Measurements from ENCODE around the gene SYCE1L. TPM values are rescaled to one million over a fixed set of nuclear protein-coding genes. Genes with fewer than 3 reads are reported as not detected.
"Not testable (repeated sequence)": the region's sequence is repeated elsewhere in the genome, so short reads cannot be mapped to it uniquely, and the experiment has no call there.

SYCE1L gene, protein sequence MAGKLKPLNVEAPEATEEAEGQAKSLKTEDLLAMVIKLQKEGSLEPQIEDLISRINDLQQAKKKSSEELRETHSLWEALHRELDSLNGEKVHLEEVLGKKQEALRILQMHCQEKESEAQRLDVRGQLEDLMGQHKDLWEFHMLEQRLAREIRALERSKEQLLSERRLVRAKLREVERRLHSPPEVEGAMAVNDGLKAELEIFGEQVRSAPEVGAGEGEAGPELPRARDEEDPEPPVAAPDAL
- total RNA-seq: 1 to 10 TPM; 4.7 to 7.4 TPM
- long read RNA-seq, partial matches to known transcripts: 3 of 3 reads
- long read RNA-seq, other reads (novel, unspliced or antisense): 0 of 3 reads

DNA sequence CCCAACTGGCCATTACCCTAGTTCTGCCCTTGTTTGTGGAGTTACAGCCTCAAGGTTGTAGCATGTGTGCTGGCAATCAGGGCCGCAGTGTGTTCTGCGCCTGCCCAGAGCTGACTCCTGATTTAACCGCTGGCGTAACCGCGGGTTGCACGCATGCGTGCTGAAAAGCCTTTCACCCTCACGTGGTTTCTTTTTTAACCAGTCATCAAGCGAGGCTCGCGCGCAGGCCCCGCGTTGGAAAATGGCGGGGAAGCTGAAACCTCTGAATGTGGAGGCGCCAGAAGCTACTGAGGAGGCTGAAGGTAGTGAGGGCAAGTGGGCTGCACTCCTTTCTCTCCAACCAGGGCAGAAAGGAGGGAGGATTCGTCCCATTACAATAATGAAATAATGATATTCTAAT lies at the start of gene SYCE1L:
TSS of gene SYCE1L (plus strand) at position 198 of the 400 bp plus-strand sequence. CDS start at position 242, 44 bp downstream.
- ATAC-seq: no peak
- DNase-seq: no peak
- intact Hi-C loops (cut with DNase I, micrococcal nuclease): no loop called here

- intact Hi-C loops (cut with DNase I, micrococcal nuclease): no loop called here
- no peak for DNase-seq
- no peak for ATAC-seq
Observed at GRCh38 chr16:77157346-77158058, 41.7 kb upstream of the SYCE1L start.

- DNase-seq (no peak), ATAC-seq (no peak)
- intact Hi-C loops (cut with DNase I, micrococcal nuclease): no loop called here
Observed at GRCh38 chr16:77158293-77158692, 40.9 kb upstream of the SYCE1L start.

DNA sequence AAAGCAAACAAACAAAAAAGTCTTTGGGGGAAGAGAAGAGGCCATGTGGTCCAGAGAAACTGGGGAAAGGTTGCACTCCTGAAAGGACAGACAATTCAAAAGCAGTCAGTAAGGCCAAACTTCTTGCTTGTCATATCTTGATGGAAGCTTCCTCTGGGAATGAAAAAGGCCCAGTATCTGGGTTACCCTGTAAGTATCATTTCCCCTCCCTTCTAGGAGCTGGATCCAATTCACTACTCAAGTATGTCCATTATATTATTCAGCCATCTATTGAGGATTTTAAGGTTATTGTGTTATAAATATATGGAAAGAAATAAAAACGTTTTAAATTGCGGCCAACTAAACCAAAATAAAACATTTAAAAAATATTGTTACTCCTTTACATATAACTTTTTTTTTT lies 34.2 kb upstream of the SYCE1L start:
- intact Hi-C loops (cut with DNase I, micrococcal nuclease): no loop called here
- DNase-seq (no peak), ATAC-seq (no peak)

DNA sequence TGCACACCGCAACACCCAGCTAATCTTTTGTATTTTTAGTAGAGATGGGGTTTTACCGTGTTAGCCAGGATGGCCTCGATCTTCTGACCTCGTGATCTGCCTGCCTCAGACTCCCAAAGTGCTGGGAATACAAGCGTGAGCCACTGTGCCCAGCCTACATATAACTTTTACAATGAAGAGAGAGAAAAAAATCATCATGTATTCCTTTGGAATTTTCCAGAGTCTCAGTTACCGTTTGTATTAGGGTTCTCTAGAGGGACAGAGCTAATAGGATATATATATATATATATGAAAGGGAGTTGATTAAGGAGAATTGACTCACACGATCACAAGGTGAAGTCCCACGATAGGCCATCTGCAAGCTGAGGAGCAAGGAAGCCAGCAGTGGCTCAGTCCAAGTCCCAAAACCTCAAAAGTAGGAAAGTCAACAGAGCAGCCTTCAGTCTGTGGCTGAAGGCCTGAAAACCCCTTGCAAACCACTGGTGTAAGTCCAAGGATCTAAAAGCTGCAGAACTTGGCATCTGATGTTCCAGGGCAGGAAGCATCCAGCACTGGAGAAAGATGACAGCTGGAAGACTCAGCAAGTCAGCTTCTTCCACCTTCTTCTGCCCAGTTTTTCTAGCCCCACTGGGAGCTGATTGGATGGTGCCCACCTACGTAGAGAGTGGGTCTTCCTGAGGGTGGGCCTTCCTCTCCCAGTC lies 33.5 kb upstream of the SYCE1L start:
- ATAC-seq, DNase-seq: not testable (repeated sequence)

GRCh38 chr16:77166726-77167125 lies 32.5 kb upstream of the SYCE1L start:
- ATAC-seq: no peak
- intact Hi-C loops (cut with DNase I, micrococcal nuclease): no loop called here
- DNase-seq: no peak

More for the DNA sequence above, 33.5 kb upstream of the SYCE1L start:
- intact Hi-C loops (cut with DNase I, micrococcal nuclease): not testable (repeated sequence)

GRCh38 chr16:77168901-77169300 lies 30.3 kb upstream of the SYCE1L start:
- DNase-seq: no peak
- ATAC-seq: no peak
- intact Hi-C loops (cut with DNase I, micrococcal nuclease): no loop called here

GRCh38 chr16:77169650-77170236 lies 29.5 kb upstream of the SYCE1L start:
- ATAC-seq (peak; percentile 40), DNase-seq (peak in 1 of 2 donors; percentile 38)
- intact Hi-C loops (cut with DNase I, micrococcal nuclease): loop anchor here in 1 of 2 donors (5.0 kb wide), 1 partner anchor 1382 kb away; no protein-coding TSS in a partner anchor

DNA sequence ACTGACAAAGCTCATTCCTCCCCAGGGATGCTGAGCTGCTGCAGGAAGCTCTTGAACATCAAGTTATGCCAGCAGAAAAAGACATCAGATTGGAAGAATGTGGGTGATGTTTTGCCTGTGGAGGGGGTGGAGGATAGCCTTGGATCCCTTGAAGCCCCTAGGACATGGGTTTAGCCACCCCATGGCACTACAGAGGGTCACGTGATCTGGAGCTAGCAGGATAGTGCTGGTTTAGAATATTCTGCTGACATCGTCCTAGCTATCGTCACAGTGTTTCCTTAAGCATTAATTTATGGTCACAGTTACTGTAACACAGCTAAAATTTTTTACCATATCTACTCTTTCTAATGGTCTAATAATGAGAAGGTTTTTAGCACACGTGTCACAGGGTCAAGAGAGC lies 28.4 kb upstream of the SYCE1L start:
- DNase-seq (no peak), ATAC-seq (no peak)
- intact Hi-C loops (cut with DNase I, micrococcal nuclease): loop anchor here in 1 of 2 donors (5.0 kb wide), 1 partner anchor 1384 kb away; no protein-coding TSS in a partner anchor

DNA sequence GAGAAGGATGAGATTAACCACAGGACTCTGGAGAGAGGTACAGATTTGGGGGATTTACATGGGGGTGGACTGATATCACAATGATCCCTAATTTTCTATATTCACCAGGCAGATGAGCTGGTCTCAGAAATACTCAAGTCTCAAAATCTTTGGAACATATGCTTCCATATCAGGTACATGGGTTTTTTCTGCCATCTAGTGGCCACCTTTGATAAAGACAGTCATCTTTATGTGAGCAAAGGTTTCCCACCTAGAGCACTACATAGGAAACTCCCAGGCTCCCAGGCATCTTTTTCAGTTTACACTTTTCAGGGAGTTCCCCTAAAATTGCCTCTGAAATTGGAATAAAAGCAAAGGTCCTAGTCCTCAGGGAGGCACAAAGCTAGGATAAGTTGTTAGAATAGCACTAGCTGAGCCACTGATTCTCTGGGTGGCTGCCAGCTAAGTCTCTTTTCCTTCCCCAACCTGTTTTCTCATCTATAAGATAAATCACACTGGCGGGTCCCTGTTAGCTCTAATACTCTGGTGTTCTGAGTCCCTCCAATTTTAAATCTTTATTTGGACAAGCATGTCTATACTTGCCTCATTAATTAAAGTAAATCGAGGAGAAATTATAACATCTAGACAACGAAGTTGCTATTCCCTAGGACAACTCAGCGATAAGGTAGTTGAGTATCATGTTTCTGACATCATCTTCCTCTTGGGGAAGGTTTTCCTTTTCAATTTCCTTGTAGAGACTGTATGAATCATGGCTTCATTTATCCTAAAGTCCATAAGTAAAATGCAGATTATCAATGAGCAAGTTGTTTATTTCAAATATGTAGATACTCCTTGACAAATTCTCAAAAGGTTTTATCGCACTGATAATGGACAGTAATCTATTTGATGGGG lies 27.2 kb upstream of the SYCE1L start:
- intact Hi-C loops (cut with DNase I, micrococcal nuclease): loop anchor here in 1 of 2 donors (5.0 kb wide), 1 partner anchor 1385 kb away; no protein-coding TSS in a partner anchor
- DNase-seq (no peak), ATAC-seq (peak; percentile 67)

DNA sequence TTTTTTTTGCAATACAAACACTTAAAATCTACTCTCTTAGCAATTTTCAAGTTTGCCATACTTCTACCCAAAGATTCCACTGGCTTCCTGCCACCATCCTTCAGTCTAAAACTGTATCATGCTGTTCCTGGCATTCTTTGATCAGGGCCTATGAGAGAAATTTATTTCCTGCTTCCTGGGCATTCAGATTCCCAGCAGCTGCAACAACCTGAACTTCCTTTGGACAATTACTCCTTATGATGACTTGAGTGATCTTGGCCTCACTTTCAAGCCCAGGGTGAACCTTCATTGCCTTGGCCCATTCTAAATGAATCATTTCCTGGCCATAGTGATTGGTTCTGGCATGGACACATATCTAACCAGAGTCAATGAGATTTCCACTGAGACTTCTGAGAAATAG lies 26.3 kb upstream of the SYCE1L start:
- intact Hi-C loops (cut with DNase I, micrococcal nuclease): loop anchor here in 1 of 2 donors (5.0 kb wide), 1 partner anchor 1386 kb away; no protein-coding TSS in a partner anchor
- no peak for ATAC-seq
- no peak for DNase-seq

- ATAC-seq (no peak), DNase-seq (no peak)
- intact Hi-C loops (cut with DNase I, micrococcal nuclease): no loop called here
Observed at GRCh38 chr16:77183137-77183536, 16.1 kb upstream of the SYCE1L start.

DNA sequence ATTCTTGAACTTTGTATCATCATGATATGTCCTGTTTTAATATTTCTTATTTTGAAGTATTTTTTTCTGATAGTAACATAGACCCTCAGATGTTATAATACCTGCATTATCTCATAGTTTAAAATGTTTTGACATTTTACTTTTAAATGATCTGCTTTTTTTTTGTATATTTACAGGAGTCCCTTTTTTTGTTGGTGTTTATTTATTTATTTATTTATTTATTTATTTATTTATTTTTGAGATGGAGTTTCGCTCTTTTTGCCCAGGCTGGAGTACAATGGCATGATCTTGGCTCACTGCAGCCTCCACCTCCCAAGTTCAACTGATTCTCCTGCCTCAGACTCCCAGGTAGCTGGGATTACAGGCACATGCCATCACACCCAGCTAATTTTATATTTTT lies 12.9 kb upstream of the SYCE1L start:
- ATAC-seq; DNase-seq; intact Hi-C loops (cut with DNase I, micrococcal nuclease): not testable (repeated sequence)

DNA sequence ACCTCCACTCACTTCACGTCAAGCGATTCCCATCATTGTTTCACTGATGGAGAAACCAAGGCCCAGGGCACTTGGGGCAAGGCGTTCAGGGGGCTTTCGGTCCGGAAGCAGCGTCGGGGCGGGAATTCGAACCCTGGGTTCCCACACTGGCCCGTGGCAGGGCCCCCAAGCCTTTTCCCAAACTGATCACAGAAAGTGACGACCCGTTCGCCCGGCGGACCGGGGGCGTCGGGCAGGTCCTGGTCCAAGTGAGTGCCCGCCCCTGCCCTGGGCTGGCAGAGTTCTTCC lies 9.1 kb upstream of the SYCE1L start:
- intact Hi-C loops (cut with DNase I, micrococcal nuclease): no loop called here
- ATAC-seq (no peak), DNase-seq (no peak)

GRCh38 chr16:77190478-77191258 lies 8.5 kb upstream of the SYCE1L start, which contains the start of gene MON1B:
MON1B (plus strand) TSS chr16:77191190; CDS start chr16:77191486, 296 bp downstream.
- DNase-seq (peak; percentile 96 to 99), ATAC-seq (peak; percentile 95)
- intact Hi-C loops (cut with DNase I, micrococcal nuclease): no loop called here

DNA sequence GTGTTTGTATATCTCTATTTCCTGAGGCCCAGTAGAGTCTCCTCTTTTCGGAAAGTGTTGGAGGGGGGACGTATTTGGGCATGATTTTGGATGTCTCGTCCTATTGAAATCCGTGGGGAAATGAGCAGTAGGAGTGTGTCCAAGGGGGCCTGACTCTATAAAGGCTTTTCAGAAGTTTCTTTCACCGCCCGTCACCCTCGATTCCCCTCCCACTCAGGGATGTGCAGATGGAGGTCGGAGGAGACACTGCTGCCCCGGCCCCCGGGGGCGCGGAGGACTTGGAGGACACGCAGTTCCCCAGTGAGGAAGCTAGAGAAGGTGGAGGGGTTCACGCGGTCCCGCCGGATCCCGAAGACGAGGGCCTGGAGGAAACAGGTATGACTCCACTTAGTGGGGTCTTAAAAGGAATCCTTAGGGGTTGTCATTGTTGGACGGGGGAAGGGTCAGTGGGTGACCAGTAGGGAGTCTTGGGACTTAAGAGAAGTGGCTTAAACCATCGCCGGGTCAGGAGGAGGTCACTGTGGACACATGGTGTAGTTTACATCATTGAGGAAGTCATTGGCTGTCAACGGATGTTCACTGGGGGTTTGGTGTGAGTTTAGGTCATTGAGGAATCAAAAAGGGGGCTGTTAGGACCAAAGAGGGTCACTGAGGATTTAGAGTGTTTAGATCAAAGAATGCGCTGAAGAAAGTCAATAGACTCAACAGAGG lies 7.8 kb upstream of the SYCE1L start:
- ATAC-seq (peak; percentile 12), DNase-seq (peak; percentile 45 to 46)
- intact Hi-C loops (cut with DNase I, micrococcal nuclease): no loop called here

- no peak for ATAC-seq
- no peak for DNase-seq
- intact Hi-C loops (cut with DNase I, micrococcal nuclease): no loop called here
Observed at GRCh38 chr16:77193377-77193776, 5.8 kb upstream of the SYCE1L start.
